ENCODE results near the gene KCNQ1OT1.

Gene KCNQ1OT1

DNA sequence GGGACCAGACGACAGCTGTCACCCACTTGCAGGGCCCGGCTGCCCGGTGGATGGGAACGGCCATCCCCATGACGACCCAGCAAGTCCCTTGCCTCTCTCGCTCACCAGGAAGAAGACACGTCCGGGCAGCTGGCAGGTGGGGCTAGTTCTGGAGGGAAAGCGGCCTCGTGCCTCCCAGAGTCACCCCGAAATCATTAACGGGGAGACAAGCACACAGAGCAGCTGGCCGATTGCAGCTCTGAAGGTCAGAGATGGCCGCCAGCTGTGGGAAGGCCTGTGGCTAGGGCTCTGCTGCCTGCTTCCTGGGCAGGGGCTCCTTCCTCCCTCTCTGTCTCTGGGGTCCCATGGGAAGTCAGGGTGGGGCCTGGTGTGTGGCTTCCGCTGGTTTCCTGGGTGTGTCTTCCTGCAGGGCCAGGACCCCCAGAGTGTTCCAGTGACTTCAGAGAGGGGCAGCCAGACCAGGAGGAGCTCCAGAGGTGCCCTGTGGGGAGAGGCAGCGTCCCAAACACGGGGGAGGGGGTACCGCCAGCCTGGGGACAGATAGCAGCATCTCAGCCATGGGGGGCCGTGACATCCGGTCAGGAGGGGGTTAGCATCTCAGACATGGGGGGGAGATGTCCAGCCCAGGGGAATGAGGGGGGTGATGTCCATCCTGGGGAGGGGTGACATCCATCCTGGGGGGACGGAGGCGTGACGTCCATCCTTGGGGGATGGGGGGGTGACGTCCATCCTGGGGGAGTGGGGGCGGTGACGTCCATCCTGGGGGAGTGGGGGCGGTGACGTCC is 140.1 kb downstream of the KCNQ1OT1 start:
- no peak for DNase-seq

DNA sequence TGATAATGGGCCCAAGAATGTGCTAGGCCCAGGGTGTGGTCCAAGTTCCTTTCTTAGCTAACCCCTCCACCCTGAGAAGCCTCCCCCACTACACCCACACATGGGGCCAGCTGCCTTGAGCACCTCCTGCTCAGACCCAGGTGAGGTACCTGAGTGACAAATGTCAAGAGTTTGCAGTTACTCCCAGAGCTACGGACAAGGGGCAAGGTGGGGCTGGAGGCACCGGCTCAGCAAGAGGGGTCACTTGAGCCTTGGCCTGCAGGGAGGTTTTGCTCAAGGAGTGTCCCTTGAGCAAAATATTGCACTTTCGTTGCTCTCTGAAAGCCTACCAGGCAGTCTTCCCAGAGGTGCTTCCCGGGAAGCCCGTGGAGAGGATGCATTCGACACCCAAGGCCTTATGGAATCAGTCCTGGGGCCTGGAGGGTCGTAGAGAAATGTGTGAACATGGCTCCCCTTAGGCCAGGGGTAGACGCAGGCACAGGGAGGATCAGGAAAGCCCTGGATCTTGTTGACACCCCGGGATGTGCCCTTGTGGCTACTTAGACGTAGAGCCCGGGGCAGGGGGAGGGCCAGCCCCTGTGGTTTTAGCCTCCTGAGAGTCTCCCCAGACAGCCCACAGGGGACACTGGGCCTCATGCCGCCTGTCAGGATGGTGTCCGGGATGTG is 140.8 kb downstream of the KCNQ1OT1 start:
- DNase-seq, result no peak

DNA sequence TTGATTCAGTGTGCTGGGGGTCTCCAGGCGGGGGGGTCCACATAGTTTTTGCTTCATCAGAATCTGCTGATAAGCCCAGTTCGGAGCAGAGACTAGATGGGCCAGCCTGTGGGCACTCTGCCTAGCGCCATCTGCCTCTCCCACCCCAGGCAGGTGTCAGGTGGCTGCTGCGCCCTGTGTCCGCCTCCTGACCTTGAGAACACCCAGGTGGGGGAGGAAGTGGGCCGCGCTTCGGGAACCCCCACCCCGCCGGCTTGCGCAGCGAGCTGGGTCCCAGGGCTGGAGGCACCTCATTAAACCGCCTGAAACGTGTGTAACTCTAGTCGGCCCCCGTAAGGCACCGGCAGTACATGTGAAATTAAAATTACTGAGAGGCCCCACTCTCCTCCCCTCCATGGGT is 141.4 kb downstream of the KCNQ1OT1 start:
- DNase-seq, result no peak
